HCT116 (cell line): Measurements from ENCODE around the gene TRERF1. TPM values are rescaled to one million over a fixed set of nuclear protein-coding genes. Genes with fewer than 3 reads are reported as not detected.

Experiments used
- ATAC-seq: fragments of 200-7000 bp; cut with Tn5 transposase; 2 replicates; pipeline ENCODE4 v1.9.1; 2020; ENCODE audit warnings: mild to moderate bottlenecking, moderate library complexity
- BruUV-seq: library from RNA; stranded (reverse); fragments of 400-500 nt; replicated peaks from 2 replicates; lab custom pipeline; 2021; lab: Mats Ljungman, UMichigan
- CTCF ChIA-PET: fragments of 300-600 bp; sonication (Branson Sonifier 250); formaldehyde crosslinking; loops from one replicate; lab custom pipeline; 2021; ENCODE audit warnings: antibody characterized with exemption; lab: Charles Lee
- POLR2A ChIA-PET: fragments of 300-600, 350-600 bp; sonication (Branson Sonifier 250); formaldehyde crosslinking; loops from one replicate; lab custom pipeline; 2021; ENCODE audit warnings: antibody characterized with exemption; lab: Charles Lee
- RAD21 ChIA-PET, 2 experiments: fragments of 300-600 bp; sonication (Branson Sonifier 250); formaldehyde crosslinking; loops; one replicate each; lab custom pipeline; 2023; ENCODE audit warnings: low total read pairs in 2 of 2; ENCODE audit not compliant: uncharacterized antibody in 2 of 2, unreplicated experiment in 2 of 2, low non-redundant PET in 1 of 2; lab: Charles Lee
- DNase-seq: peaks from one replicate; pipeline ENCODE4 v3.0.0-alpha.2; 2010; ENCODE audit warnings: low read depth, low spot score
- H2AFZ ChIP-seq: fragments of 200-600 bp; shearing (Covaris generic), sonication (generic); 2 replicates; pipeline ENCODE4 v1.6.1; 2017; ENCODE audit warnings: low read depth, mixed run types, mixed read lengths, antibody characterized with exemption, low read length; ENCODE audit not compliant: poor library complexity, severe bottlenecking
- H3K27ac ChIP-seq: 2 replicates; pipeline ENCODE4 v1.5.1; 2012; ENCODE audit warnings: low read depth, low read length
- H3K27me3 ChIP-seq: fragments of 200-600 bp; sonication (generic); 2 replicates; pipeline ENCODE4 v1.6.1; 2016; ENCODE audit warnings: mixed run types, low read length, mixed read lengths; ENCODE audit not compliant: insufficient read depth
- H3K36me3 ChIP-seq, 2 experiments: fragments of 200-500 bp in 1 of 2; fragments of 200-600 bp in 1 of 2; sonication (Bioruptor generic) in 1 of 2; sonication (generic) in 1 of 2; 2 replicates each; pipeline versions ENCODE4 v1.5.1 to v1.6.1; 2014 to 2016; ENCODE audit warnings: low read length in 2 of 2, inconsistent platforms in 1 of 2, mixed read lengths in 1 of 2, mixed run types in 1 of 2; ENCODE audit not compliant: insufficient read depth in 2 of 2, control insufficient read depth in 1 of 2
- H3K4me1 ChIP-seq, 2 experiments: fragments of 200-600 bp in 1 of 2; sonication (generic) in 1 of 2; 2 replicates each; pipeline versions ENCODE4 v1.5.1 to v1.6.1; 2012 to 2017; ENCODE audit warnings: low read length in 2 of 2, inconsistent platforms in 1 of 2, mild to moderate bottlenecking in 1 of 2, mixed read lengths in 1 of 2, mixed run types in 1 of 2, moderate library complexity in 1 of 2; ENCODE audit not compliant: insufficient read depth in 2 of 2, control insufficient read depth in 1 of 2
- H3K4me2 ChIP-seq: fragments of 200-600 bp; sonication (generic); 2 replicates; pipeline ENCODE4 v1.6.1; 2017; ENCODE audit warnings: mixed run types, low read length, mixed read lengths
- H3K4me3 ChIP-seq, 2 experiments: fragments of 200-600 bp in 1 of 2; sonication (generic) in 1 of 2; replicated peaks in 1 of 2; 2 replicates each; pipeline ENCODE4 v1.5.1; 2011 to 2016; ENCODE audit warnings: low read length in 2 of 2, control low read depth in 1 of 2, low read depth in 1 of 2, mild to moderate bottlenecking in 1 of 2, mixed read lengths in 1 of 2, mixed run types in 1 of 2
- H3K79me2 ChIP-seq: fragments of 200-600 bp; sonication (generic); 2 replicates; pipeline ENCODE4 v1.6.1; 2017; ENCODE audit warnings: mild to moderate bottlenecking, mixed run types, low read length, moderate library complexity, mixed read lengths; ENCODE audit not compliant: insufficient read depth
- H3K9ac ChIP-seq: fragments of 200-600 bp; sonication (generic); 2 replicates; pipeline ENCODE4 v1.6.1; 2016; ENCODE audit warnings: low read length, mixed read lengths
- H3K9me2 ChIP-seq: fragments of 200-600 bp; sonication (generic), shearing (Covaris generic); 2 replicates; pipeline ENCODE4 v1.6.1; 2017; ENCODE audit warnings: mixed run types, mild to moderate bottlenecking, moderate library complexity; ENCODE audit not compliant: insufficient read depth
- H3K9me3 ChIP-seq, 2 experiments: fragments of 200-500 bp in 1 of 2; fragments of 200-600 bp in 1 of 2; sonication (Bioruptor generic) in 1 of 2; sonication (generic) in 1 of 2; 2 replicates each; pipeline ENCODE4 v1.6.1; 2014 to 2017; ENCODE audit warnings: low read length in 2 of 2, mixed read lengths in 2 of 2, inconsistent platforms in 1 of 2, low read depth in 1 of 2, mild to moderate bottlenecking in 1 of 2, mixed run types in 1 of 2, moderate library complexity in 1 of 2; ENCODE audit not compliant: control insufficient read depth in 1 of 2, insufficient read depth in 1 of 2
- H4K20me1 ChIP-seq: fragments of 200-600 bp; sonication (generic), shearing (Covaris generic); 2 replicates; pipeline ENCODE4 v1.6.1; 2017; ENCODE audit warnings: mixed run types, mild to moderate bottlenecking, moderate library complexity; ENCODE audit not compliant: insufficient read depth
- CBX3 ChIP-seq: IDR thresholded peaks from 2 replicates; pipeline ENCODE4 v1.6.1; 2012; ENCODE audit warnings: low read depth
- CEBPB ChIP-seq: IDR thresholded peaks from 2 replicates; pipeline ENCODE4 v1.6.1; 2012; ENCODE audit warnings: low read depth
- ELF1 ChIP-seq: IDR thresholded peaks from 2 replicates; pipeline ENCODE4 v1.6.1; 2012; ENCODE audit warnings: low read depth, borderline replicate concordance
- EZH2 ChIP-seq: fragments of 200-600 bp; sonication (generic); IDR thresholded peaks from 2 replicates; pipeline ENCODE4 v1.6.1; 2017; ENCODE audit warnings: antibody characterized with exemption, mixed run types
- EZH2phosphoT487 ChIP-seq: fragments of 200-600 bp; IDR thresholded peaks from 2 replicates; pipeline ENCODE4 v1.6.1; 2018; ENCODE audit warnings: antibody characterized with exemption, borderline replicate concordance
- FOSL1 ChIP-seq: IDR thresholded peaks from 2 replicates; pipeline ENCODE4 v1.6.1; 2012; ENCODE audit warnings: low read depth
- POLR2A ChIP-seq: IDR thresholded peaks from 2 replicates; pipeline ENCODE4 v1.7.0; 2011; ENCODE audit warnings: borderline replicate concordance; ENCODE audit not compliant: insufficient read depth, insufficient read length; ENCODE audit errors: extremely low read depth
- SRF ChIP-seq: IDR thresholded peaks from 2 replicates; pipeline ENCODE4 v1.6.1; 2012; ENCODE audit warnings: low read depth
- TCF7L2 ChIP-seq: IDR thresholded peaks from 2 replicates; pipeline ENCODE4 v1.7.0; 2011; ENCODE audit warnings: borderline replicate concordance, inconsistent platforms; ENCODE audit not compliant: insufficient read depth, insufficient read length; ENCODE audit errors: extremely low read depth
- YY1 ChIP-seq: IDR thresholded peaks from 2 replicates; pipeline ENCODE4 v1.6.1; 2011; ENCODE audit warnings: low read length, low read depth, moderate library complexity, mild to moderate bottlenecking; ENCODE audit not compliant: insufficient replicate concordance; ENCODE audit errors: extremely low read depth
- ZFX ChIP-seq: fragments of 450-650 bp; IDR thresholded peaks from 2 replicates; pipeline ENCODE4 v1.6.1; 2017
- ZNF274 ChIP-seq: fragments of 200-500 bp; sonication (Bioruptor generic); IDR thresholded peaks from 2 replicates; pipeline ENCODE4 v1.6.1; 2014; ENCODE audit warnings: mild to moderate bottlenecking, low read depth, low read length, inconsistent platforms
- intact Hi-C: fragments of 100-400 bp; cut with micrococcal nuclease; formaldehyde crosslinking; loops from 2 replicates; pipeline ENCODE4 v1.10.0; 2022
- total RNA-seq: library from RNA; stranded (reverse); gene quantifications from one replicate; pipeline ENCODE4 v1.2.1, GENCODE V29; 2021; ENCODE audit not compliant: unreplicated experiment
- TF ChIP-seq, protein P1 (sequence below): IDR thresholded peaks from 2 replicates; pipeline ENCODE4 v1.6.1; 2012
- TF ChIP-seq, protein P2 (sequence below): IDR thresholded peaks from 2 replicates; pipeline ENCODE4 v1.6.1; 2012; ENCODE audit warnings: low read depth
- TF ChIP-seq, protein P3 (sequence below), 3 experiments: fragments of 200-600 bp in 1 of 3; sonication (generic) in 1 of 3; IDR thresholded peaks in 2 of 3; conservative IDR thresholded peaks in 1 of 3; 2 replicates each; pipeline ENCODE4 v1.5.1; 2012 to 2017; ENCODE audit warnings: low read depth in 2 of 3, low read length in 2 of 3, antibody characterized with exemption in 1 of 3, borderline replicate concordance in 1 of 3, control low read depth in 1 of 3, mild to moderate bottlenecking in 1 of 3, mixed read lengths in 1 of 3, mixed run types in 1 of 3, moderate library complexity in 1 of 3; ENCODE audit not compliant: insufficient read depth in 1 of 3

Gene TRERF1
- total RNA-seq, 1 experiment from 2014 or later, result 12.4 TPM

GRCh38 chr6:42462474-42462972 lies 10.8 kb upstream of the TRERF1 start:
- CTCF ChIA-PET, result no interaction called here
- POLR2A ChIA-PET, result interaction anchor here (0.7 kb wide), 1 partner anchor 10 kb away, joined by 7 read pairs; no protein-coding TSS in a partner anchor
- BruUV-seq, result no TSS peak

DNA sequence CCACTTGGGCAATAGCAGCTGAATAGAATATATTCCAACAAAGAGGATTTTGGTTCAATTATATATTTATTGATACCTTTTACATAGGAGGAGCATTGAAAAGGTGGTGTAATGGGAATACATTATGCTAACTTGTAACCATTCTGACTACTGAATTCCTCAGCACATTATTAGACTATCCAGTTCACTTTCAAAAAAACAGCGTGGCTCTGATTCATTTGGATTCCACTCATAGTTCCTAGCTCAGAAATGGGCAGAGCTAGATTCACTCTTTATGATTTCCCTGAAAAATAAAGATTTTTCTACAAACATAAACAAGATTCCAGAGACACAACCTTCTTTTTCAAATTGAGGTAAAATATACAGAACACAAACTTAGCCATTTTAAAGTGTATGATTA lies 9.2 kb upstream of the TRERF1 start:
- H3K4me3 ChIP-seq, result no peak overlapping the region
- no peak overlapping the region for H3K9ac ChIP-seq
- ATAC-seq (no peak), DNase-seq (no peak)
- H3K27me3 ChIP-seq, result no peaks in the 10 kb centered on the region
- H3K4me2 ChIP-seq, result no peak overlapping the region
- ChIA-PET POLR2A (no interaction called here), CTCF (interaction anchor here (0.8 kb wide), 1 partner anchor 87 kb away, joined by 3 read pairs; no protein-coding TSS in a partner anchor), RAD21 (no interaction called here)
- H4K20me1 ChIP-seq, result no peaks in the 10 kb centered on the region
- intact Hi-C loops, result no loop called here
- no peaks in the 10 kb centered on the region for H3K9me2 ChIP-seq
- H3K9me3 ChIP-seq, result no peaks in the 10 kb centered on the region
- no peak overlapping the region for H2AFZ ChIP-seq
- BruUV-seq, result no TSS peak
- no peaks in the 10 kb centered on the region for H3K79me2 ChIP-seq
- H3K36me3 ChIP-seq, result no peaks in the 10 kb centered on the region
- H3K27ac ChIP-seq, result no peak overlapping the region
- no peaks in the 10 kb centered on the region for H3K4me1 ChIP-seq
- TF ChIP-seq YY1 (no peak), SRF (no peak), EZH2 (no peak), ELF1 (no peak), EZH2phosphoT487 (no peak), ZFX (no peak), CEBPB (no peak), POLR2A (no peak)
- TF ChIP-seq, protein P1, sequence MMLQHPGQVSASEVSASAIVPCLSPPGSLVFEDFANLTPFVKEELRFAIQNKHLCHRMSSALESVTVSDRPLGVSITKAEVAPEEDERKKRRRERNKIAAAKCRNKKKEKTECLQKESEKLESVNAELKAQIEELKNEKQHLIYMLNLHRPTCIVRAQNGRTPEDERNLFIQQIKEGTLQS, result no peak
- TF ChIP-seq, protein P2, sequence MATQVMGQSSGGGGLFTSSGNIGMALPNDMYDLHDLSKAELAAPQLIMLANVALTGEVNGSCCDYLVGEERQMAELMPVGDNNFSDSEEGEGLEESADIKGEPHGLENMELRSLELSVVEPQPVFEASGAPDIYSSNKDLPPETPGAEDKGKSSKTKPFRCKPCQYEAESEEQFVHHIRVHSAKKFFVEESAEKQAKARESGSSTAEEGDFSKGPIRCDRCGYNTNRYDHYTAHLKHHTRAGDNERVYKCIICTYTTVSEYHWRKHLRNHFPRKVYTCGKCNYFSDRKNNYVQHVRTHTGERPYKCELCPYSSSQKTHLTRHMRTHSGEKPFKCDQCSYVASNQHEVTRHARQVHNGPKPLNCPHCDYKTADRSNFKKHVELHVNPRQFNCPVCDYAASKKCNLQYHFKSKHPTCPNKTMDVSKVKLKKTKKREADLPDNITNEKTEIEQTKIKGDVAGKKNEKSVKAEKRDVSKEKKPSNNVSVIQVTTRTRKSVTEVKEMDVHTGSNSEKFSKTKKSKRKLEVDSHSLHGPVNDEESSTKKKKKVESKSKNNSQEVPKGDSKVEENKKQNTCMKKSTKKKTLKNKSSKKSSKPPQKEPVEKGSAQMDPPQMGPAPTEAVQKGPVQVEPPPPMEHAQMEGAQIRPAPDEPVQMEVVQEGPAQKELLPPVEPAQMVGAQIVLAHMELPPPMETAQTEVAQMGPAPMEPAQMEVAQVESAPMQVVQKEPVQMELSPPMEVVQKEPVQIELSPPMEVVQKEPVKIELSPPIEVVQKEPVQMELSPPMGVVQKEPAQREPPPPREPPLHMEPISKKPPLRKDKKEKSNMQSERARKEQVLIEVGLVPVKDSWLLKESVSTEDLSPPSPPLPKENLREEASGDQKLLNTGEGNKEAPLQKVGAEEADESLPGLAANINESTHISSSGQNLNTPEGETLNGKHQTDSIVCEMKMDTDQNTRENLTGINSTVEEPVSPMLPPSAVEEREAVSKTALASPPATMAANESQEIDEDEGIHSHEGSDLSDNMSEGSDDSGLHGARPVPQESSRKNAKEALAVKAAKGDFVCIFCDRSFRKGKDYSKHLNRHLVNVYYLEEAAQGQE, result no peak
- TF ChIP-seq, protein P3, sequence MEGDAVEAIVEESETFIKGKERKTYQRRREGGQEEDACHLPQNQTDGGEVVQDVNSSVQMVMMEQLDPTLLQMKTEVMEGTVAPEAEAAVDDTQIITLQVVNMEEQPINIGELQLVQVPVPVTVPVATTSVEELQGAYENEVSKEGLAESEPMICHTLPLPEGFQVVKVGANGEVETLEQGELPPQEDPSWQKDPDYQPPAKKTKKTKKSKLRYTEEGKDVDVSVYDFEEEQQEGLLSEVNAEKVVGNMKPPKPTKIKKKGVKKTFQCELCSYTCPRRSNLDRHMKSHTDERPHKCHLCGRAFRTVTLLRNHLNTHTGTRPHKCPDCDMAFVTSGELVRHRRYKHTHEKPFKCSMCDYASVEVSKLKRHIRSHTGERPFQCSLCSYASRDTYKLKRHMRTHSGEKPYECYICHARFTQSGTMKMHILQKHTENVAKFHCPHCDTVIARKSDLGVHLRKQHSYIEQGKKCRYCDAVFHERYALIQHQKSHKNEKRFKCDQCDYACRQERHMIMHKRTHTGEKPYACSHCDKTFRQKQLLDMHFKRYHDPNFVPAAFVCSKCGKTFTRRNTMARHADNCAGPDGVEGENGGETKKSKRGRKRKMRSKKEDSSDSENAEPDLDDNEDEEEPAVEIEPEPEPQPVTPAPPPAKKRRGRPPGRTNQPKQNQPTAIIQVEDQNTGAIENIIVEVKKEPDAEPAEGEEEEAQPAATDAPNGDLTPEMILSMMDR (IDR thresholded peaks at IDR 0.05 in 2 of 3, conservative IDR thresholded peaks at IDR 0.05 in 1 of 3; ENCODE audit: borderline replicate concordance in 1 of 3, insufficient read depth in 1 of 3, low read depth in 2 of 3, low read length in 2 of 3), result no peak

More at GRCh38 chr6:42462474-42462972, 10.8 kb upstream of the TRERF1 start:
- H3K4me1 ChIP-seq, result no peaks in the 10 kb centered on the region
- H4K20me1 ChIP-seq, result no peaks in the 10 kb centered on the region
- no peaks in the 10 kb centered on the region for H3K9me2 ChIP-seq
- no peak overlapping the region for H3K27ac ChIP-seq
- H2AFZ ChIP-seq, result no peak overlapping the region
- no peak for ATAC-seq
- H3K27me3 ChIP-seq, result no peaks in the 10 kb centered on the region
- no peak overlapping the region for H3K9ac ChIP-seq
- no peak for TF ChIP-seq SRF
- no peak for TF ChIP-seq FOSL1
- TF ChIP-seq ZNF274, result no peak
- TF ChIP-seq, protein P1, result no peak
- TF ChIP-seq TCF7L2, result no peak
- TF ChIP-seq CBX3, result no peak
- no peak for TF ChIP-seq EZH2
- no peak for TF ChIP-seq POLR2A
- no peak for TF ChIP-seq CEBPB
- TF ChIP-seq, all 23 proteins: peak for 0
- RAD21 ChIA-PET, result no interaction called here
- Histone ChIP-seq H3K4me3 (no peak overlapping the region), H3K9me3 (no peaks in the 10 kb centered on the region; a peak in 1 of 4 replicates), H3K79me2 (no peaks in the 10 kb centered on the region), H3K36me3 (no peaks in the 10 kb centered on the region), H3K4me2 (no peak overlapping the region)
- DNase-seq, result no peak
- intact Hi-C loops, result no loop called here
